GM12875 (cell line): Measurements from ENCODE around the gene HSPA12A.

Experiments used
- H3K4me3 ChIP-seq: one replicate; pipeline ENCODE4 v1.5.1; 2011; ENCODE audit warnings: low read depth, low read length, control low read depth
- TF ChIP-seq, protein P1 (sequence below): IDR thresholded peaks from 2 replicates; pipeline ENCODE4 v1.5.1; 2011; ENCODE audit warnings: low read depth, mild to moderate bottlenecking, control low read depth, inconsistent platforms, low read length, moderate library complexity, borderline replicate concordance; ENCODE audit not compliant: insufficient read depth

The HSPA12A gene

DNA sequence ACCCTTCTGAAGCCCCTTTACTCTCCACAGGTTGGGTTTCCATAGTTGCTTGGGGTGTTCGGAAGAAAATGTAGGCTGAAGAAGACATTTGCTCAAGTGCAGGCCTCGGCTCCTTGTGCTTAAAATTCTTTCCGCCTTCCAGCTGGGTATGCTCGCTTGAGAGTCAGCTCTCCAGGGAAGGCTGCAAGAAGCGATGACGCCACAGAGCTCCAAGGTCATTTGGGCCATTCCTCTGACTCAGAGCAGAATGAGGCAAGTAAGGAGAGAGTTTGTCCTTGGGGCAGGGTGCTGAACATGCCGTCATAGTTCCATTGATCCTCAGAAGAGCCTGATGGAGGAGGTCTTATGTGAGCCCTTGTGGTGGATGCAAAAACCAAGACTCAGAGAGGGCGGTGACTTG, 27.4 kb upstream of the HSPA12A start:
- TF ChIP-seq, protein P1, sequence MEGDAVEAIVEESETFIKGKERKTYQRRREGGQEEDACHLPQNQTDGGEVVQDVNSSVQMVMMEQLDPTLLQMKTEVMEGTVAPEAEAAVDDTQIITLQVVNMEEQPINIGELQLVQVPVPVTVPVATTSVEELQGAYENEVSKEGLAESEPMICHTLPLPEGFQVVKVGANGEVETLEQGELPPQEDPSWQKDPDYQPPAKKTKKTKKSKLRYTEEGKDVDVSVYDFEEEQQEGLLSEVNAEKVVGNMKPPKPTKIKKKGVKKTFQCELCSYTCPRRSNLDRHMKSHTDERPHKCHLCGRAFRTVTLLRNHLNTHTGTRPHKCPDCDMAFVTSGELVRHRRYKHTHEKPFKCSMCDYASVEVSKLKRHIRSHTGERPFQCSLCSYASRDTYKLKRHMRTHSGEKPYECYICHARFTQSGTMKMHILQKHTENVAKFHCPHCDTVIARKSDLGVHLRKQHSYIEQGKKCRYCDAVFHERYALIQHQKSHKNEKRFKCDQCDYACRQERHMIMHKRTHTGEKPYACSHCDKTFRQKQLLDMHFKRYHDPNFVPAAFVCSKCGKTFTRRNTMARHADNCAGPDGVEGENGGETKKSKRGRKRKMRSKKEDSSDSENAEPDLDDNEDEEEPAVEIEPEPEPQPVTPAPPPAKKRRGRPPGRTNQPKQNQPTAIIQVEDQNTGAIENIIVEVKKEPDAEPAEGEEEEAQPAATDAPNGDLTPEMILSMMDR, result no peak

DNA sequence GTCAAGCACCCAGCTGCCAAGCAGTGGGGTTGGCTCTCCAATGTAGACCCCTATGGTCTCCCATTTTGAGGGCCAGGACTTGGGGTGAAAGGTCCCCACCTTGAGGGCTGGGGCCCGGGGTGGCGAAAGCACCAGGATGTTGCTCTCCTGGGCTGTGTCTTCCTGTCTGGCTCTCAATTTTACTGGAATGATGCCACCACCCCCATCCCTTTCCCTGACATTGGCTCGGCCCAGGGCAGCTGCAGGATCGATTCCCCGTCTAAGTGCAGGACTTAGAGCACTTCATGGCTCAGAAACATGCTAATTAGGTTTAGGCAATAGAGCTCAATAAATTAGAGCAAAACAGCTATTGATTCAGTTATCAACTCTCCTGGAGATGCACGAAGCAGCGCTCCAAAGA, 27.0 kb upstream of the HSPA12A start:
- TF ChIP-seq, protein P1, result no peak
- H3K4me3 ChIP-seq, result no peak overlapping the region

More for the DNA sequence above, 27.4 kb upstream of the HSPA12A start:
- no peak overlapping the region for H3K4me3 ChIP-seq

DNA sequence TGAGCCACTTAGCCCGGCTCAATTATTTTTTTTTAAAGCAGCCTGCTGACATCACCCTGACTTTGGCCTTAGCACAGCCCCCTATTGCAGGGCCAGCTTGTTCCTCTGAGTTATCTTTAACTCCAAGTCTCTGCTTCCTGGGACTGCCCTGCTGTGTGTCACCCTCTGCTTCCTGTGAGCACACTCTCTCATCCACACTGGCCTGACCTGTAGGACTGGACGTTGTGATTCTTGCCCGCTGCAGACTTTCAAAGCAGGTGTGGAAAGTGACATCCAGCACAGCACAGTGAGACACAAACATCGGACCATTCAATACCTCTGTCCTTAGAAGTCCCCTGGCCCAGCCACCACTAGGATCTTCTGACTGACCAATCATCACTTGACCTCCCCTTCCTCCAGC, 26.4 kb upstream of the HSPA12A start:
- TF ChIP-seq, protein P1, result no peak
- no peak overlapping the region for H3K4me3 ChIP-seq

DNA sequence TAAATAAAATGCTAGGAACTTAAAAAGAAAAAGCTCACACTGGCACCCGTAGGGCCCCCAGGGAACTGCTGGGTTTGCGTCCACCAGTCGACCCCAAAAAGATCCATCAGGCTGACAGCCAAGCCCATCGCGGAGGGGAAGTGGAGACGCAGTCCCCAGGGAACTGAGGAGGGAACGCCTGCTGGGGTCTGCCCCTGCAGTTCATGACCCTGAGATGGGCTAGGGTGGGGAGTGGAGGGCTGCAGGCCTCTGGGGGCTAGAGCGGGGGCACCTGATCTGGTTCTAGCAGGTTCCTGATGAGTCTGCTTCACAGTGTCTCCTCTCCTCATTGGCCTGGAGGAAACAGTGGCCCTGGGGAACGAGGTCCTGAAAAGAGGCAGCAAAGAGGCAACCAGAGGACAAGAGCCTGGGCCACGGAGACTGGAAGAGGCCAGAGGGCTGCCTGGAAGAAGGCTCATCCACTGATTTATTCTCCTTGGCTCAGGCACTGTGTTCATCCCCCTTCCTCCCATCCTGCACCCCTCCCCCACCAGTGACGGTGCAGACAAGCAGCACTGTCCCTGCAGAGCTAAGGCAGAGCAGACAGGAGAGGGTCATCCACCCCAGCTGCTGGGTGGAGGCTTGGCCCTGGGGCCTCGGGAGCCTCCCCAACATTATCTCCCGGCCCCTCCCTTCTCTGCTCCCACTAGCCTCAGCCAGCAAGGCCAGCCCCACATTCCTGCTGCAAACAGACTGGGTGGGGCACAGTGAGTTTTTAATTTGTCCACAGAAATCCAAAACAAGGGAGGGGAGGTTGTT, 24.7 kb upstream of the HSPA12A start:
- no peak overlapping the region for H3K4me3 ChIP-seq
- TF ChIP-seq, protein P1, result no peak

DNA sequence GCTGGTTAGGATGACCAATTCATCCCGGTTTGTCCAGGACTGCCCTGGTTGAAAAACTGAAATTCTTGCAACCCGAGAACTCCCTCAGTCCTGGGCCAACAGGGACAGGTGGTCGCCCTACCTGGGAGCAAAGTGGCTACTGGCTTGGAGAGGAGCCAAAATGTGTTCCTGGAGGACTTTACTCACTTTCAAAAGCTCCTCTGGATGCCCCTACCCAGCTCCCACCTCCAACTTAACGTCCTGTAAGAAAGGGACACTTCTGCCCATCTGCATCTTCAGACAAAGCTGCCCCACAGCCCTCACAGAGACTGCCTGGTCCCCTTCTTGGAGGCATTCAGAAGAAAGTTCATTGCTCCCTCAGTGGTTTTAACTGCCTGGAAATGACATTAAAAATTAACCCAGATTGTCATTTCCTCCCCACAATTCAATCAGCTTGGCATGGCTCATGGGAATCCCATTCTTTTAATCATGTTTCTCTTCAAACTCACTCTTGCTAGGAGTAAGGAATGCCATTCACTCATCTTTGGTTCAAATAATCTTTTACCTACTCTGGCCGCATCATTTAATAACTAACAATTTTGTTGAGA, 24.0 kb upstream of the HSPA12A start:
- no peak overlapping the region for H3K4me3 ChIP-seq
- TF ChIP-seq, protein P1, result no peak

DNA sequence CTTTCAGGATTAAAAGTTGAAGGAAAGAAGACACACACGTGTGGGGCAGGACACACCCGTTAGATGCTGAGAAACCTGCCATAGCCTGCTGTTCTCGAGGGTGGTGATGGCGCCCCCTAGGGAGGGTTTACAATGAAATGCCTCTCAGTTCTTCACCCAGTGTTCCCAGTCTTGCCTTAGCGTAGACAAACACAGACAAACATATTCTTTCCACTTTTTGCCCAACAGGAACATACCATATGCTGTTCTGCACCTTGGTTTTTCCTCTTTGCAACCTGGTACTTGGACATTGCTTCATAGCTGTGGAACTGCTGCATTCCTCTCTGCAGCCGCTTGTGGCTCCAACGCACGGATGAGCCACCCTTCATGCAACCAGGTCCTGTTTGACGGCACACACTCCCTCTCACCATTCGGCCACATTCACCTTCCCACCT, 23.3 kb upstream of the HSPA12A start:
- H3K4me3 ChIP-seq, result no peak overlapping the region
- TF ChIP-seq, protein P1, result peak; percentile 45

DNA sequence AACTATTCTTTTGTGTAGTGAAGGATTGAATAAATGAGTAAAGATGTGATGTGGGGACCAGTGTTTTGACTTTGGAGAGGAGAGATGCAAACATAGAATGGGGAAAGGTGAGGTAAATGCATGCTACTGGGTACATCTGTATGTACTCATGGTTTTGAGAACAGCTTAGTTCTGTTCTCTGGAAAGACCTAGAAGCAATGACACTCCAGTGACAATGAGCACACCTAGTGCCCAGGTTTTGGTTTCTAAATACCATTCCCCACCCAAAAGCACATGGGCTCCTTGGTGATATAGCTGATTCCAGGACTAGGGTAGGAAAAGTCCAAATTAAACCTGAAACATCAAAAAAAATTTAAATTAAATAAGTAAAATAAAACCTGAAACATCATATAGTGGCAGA, 22.6 kb upstream of the HSPA12A start:
- TF ChIP-seq, protein P1, result no peak
- no peak overlapping the region for H3K4me3 ChIP-seq
